CD4-positive, alpha-beta T cell treated with Interleukin-17A for 1 hour (primary cell): ENCODE results near the gene FLYWCH2.
A peak's percentile ranks its signal among the peaks of the same experiment; 100 is the strongest.

Source experiments
- DNase-seq: peaks from one replicate; pipeline ENCODE4 v3.0.0-alpha.2; 2020

The FLYWCH2 gene

DNA sequence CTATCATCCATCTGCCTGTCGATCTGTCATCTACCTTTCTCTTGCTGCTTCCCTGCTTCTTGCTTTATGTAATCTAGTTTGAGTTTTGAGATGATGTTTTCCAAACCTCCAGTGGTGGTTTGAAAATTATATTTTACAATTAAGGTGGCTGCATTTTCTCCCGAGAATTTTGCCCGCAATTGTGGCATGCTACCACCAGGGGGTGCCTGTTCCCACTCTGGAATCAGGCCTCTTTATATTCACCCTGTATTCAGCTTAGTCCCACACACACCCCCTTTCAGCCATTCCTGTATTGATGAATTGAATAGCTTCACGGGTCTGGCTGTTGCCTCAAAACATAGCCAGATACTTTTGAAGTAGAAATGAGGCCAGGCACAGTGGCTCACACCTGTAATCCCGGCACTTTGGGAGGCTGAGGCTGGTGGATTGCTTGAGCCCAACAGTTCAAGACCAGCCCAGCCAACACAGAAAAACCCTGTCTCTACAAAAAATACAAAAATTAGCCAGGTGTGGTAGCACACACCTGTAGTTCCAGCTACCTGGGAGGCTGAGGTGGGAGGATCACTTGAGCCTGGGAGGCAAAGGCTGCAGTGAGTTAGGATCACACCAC, 28.2 kb upstream of the FLYWCH2 start:
- DNase-seq = no peak

DNA sequence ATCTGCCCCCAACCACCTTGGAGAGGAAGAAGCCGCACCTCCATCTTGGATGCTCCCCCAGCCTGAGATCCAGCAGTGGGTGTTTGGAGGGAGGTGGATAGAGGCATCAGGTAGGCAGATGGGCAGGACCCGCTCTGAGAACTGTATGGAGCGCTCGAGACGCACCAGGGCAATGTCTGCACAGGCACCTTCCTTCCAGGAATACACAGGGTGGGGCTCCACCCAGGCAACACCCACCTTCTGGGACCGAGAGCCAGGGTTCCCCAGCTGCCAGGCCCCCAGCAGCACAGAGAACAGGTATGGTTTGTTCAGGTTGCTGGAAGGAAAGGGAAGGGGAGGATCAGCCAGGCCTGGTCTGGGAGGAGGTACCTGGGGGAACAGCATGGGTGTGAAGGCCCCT, 27.5 kb upstream of the FLYWCH2 start:
- no peak for DNase-seq

DNA sequence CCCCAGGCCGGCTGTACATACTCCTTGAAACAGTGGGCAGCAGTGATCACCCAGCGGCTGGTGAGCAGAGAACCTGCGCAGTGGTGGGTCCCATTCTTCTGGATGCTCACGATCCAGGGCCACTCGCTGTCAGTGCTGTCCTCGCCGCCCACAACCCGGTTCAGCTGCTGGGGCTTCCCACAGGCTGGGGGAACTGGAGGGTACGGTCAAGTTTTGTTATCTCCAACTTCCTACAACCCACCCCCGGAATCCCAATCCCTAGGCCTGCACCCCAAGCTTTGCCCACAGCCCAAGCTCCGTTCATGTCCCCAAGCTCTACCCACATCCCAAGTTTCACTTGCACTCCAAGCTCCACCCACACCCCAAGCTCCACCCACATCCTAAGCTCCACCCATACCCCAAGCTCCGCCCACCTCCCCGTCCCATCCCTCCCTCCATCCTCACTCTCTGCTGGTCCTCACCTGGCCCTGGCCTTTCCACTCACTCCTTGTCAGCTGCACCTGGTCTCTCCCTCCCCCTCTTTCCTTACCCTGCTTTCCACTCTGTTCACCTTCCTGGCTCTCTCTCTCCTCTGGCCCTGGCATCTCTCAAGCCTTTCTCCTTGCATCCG, 26.8 kb upstream of the FLYWCH2 start:
- peak; percentile 35 for DNase-seq

DNA sequence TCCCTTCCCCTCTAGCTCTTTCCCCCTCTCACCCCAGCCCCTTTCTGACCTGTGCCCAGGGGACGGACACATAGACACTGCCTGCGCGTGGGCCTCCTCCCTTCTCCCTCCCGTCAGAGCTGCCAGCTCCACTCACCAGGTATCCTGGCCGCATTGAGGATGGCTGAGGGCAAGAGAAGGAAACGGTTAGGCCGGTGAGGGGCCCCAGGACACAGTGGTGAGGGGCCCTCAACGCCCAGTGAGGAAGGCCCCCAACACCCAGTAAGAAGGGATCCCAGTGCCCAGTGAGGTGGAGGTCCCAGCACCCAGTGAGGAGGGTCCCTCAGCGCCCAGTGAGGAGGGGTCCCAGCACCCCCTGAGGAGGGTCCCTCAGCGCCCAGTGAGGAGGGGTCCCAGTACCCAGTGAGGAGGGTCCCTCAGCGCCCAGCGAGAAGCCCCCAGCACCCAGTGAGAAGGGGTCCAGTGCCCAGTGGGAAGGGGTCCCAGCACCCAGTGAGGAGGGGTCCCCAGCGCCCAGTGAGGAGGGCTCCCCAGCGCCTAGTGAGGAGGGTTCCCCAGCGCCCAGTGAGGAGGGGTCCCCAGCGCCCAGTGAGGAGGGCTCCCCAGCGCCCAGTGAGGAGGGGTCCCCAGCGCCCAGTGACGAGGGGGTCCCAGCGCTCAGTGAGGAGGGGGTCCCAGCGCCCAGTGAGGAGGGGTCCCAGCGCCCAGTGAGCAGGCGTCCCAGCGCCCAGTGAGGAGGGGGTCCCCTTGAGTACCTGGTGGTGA, 26.1 kb upstream of the FLYWCH2 start:
- no peak for DNase-seq

DNA sequence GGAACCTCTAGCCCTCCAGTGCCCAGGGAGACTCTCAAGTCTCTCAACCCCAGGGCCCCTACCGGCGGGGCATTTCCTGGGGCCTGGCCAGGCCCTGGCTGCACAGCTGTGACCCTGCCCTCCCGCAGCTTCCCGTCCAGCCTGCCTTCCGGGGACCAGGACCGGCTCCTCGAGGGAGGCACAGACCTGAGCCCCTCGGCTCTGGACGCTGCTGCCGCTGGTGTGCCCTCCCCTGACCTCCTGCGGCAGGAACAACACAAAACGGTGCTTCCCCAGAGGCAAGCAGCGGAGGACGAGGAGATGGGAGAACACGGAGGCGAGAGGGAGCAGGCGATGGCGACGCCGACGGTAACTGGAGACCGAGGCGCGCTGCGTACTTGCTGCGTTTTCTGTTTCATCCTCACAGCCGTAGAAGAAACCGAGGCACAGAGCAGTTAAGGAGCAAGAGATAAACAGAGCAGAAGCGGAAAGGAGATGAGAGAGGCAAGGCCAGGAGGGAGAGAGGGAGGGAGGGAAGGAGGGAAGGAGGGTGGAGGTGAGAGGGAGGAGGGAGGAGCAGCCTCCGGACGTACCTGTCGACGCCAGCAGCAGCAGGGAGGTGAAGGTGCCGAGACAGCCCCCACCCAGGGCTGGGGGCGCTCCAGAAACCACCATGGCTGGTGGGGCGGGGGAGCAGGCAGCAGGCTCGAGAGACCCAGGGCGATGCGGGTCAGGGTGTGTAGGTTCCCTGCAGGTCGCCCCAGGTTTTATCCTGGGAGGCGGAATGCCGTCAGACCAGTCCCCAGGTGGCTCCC, 25.4 kb upstream of the FLYWCH2 start, which contains the start of gene PRSS22:
TSS of gene PRSS22 (minus strand) at position 720 of the 794 bp plus-strand sequence. CDS start at position 654, 66 bp downstream.
- DNase-seq = no peak

DNA sequence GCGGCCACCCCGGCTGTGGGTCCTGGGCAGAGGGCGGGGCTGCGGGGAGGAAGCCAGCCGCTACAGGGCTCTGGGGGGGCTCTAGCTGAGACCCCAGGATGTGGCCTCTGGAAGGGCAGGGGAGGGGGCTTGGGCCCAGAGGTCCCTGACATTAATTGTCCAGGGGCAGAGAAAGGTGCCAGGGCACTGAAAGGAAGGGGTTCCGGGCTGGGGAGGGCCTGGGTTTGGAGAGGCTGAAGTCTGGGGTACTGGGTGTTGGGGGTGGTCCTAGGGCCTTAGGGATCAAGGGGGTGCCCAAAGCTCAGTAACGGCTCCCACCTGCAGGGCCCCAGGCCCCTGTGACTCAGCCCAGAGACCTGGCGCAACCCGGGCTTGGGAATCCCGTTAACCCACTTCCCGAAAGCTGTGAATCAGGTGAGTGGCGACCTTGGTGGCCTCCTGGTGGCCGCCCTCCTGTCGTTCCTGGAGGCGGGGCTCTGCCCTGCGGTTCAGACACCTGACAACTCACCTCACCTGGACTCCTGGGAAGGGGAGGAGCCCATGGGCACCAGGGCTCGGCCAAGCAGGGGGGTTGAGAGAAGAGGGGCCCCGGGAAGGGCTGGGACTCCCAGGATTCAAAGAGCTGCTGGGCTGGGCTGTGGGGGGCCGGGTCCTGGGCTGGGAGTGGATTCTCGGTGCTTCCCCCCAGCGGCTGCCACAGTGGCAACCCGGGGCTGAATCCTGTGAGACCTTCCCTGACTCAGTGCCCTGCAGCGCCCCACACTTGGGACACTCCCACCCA, 24.6 kb upstream of the FLYWCH2 start:
- DNase-seq = no peak

DNA sequence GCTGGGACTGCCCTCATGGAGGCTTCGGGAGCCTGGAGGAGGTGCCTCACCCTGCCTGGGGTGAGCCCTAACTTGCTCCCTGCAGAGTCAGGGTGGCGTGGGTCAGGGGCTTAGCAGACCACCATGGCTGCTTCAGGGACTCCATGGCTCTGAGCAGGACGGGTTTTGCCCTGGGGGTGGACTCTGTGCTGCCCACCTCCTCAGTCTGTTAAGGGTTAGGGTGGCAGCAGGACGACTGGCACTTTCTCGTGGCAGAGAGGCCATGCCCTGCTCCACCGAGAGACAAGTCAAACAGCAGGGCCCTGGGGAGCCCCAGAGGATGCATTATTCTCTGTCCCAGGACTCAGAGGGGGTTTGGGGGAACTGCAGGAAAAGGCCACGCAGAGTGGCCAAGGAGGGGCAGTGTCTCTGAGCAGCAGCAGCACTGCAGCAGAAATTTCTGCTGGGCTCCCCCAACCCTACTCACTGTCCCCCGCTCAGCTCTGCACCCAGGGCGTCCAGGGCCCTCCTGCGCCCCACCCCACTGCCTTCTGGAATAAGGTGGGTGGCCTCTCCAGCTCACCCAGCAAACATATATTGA, 23.2 kb upstream of the FLYWCH2 start:
- DNase-seq = no peak

DNA sequence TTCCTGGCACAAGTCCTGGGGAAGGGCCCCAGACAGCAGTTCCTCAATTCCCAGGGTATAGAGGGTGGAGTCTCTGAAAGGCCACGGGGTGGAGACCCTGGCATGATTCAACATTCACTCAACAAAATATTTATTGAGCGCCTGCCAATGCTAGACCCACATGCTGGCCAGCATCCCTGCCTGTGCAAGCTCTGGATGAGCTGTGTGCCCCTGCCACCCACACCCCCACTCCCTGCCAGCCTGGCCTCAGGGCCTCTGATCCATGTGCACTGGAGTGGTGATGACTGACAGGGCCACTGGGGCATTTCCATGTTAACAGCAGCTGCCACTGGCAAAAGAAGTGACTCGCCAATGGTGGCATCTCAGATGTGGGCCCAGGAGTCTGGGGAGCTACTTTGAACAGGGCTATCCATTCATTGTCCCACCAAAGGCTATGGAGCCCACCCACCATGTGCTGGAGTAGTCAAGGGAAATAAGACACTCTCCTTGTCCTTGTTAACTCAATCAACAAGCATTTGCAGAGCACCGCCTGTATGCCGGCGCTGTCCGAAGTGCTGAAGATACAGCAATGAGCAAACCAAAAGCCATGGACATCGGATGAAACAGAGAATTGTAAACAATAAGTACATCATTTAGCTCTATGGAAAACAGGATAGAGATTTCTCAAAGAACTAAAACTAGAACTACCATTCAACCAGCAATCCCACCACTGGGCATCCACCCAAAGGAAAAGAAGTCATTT, 22.0 kb upstream of the FLYWCH2 start:
- no peak for DNase-seq

DNA sequence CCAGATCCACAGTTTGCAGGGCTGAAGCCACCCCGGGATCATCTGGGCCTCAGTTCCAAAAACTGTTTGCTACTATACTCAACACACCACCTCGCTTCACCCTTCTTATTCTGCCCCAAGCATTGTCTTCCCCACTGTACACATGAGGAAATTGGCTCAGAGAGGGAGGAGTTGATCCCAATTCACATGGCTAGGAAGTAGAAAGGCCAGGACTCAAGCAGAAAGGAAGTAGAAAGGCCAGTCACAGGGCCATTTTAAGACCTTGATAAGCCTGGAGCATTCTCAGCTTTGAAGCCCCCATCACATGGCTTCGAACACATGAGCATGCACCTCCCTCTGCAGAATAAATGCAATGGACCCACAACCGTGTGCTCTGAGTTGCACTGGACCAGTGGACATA, 17.4 kb upstream of the FLYWCH2 start:
- DNase-seq = no peak

DNA sequence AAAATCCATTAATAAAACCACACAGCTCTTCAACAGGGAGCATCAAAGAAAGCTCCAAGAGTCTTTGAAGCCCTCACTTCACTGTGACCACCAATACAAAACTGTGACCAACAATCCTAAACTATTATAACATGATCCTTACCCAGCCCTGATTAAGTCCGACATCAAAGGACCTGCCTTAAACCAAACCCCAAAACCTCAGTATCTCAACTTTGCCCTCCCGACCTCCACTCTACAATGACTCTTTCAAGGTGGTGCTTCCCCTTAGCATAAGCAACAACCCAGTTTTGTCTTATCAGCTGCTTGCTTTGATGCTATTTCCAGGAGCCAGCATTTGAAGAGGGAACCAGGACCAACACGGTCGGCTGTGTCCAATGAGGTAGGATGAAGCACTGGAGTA, 16.6 kb upstream of the FLYWCH2 start:
- DNase-seq = no peak

DNA sequence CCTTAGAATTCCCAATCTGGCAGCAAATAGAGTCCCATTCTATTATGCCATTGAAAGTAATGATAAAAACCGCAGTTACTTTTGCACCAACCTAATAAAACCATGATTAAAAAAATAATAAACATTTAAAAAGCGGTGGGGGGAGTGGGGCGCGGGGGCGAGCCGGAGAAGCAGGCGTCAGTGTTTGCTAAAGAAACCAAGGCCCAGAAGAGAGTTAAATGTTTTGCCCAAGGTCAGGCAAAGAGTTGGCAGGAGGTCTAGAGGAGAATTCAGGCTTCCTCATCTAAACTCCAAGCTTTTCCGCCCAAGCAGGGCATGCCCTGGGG, 15.4 kb upstream of the FLYWCH2 start:
- DNase-seq = no peak

DNA sequence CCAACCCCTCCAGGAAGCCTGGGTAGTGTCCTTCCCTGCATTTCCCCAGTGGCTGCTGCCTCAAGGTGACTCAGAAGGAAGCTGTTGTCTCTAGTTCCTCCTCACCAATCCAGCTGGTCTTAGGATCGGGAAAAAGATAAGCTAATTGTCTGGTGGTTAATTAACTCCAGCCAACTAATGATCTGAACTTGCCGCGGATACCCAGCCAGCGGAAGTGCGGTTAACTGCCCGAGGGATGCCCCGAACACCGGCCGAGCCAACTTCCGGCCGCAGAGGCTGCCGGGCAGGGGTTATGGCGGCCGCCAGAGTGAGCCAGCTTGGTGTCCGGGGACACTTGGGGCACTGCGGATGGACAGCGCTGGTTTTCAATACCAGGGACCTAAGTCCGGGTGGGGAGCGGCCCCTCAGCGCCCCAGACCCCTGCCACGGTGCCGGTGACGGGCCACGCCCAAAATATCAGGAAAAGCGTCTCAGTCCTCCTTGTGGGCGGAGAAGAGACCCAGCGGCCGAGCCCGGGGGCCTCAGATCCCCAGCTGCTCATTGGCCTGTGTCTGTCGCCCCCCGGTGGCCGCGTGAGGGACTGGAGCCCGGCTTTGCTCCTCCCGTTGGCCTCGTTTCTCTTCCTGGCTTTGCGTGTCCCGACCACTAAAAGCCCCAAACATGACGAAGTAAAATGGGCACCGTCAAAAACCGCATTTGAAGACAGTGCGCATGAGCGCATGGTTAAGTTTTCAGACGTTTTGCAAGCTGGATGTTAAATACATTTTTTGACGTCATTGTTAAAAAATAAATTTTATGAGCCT, 14.8 kb upstream of the FLYWCH2 start:
- peak; percentile 97 for DNase-seq

DNA sequence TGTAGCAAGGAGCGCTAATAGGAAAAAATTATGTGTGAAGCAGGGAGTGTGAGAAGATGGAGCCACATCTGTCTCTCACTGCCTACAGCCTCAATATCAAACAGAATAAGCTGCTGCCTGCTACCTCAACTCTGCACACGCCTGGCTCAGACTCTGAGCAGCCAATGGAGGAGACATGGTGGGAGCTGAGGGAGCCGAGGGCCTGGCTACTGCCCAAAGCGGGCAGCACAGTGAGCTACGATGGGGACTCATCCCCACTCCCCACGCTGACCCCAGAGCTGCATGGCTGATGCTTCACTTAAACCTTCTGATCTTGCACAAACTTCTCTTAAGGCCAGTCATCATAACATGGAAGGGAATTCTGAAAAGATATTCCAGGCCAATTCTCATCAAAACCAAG, 11.1 kb upstream of the FLYWCH2 start:
- DNase-seq = no peak

DNA sequence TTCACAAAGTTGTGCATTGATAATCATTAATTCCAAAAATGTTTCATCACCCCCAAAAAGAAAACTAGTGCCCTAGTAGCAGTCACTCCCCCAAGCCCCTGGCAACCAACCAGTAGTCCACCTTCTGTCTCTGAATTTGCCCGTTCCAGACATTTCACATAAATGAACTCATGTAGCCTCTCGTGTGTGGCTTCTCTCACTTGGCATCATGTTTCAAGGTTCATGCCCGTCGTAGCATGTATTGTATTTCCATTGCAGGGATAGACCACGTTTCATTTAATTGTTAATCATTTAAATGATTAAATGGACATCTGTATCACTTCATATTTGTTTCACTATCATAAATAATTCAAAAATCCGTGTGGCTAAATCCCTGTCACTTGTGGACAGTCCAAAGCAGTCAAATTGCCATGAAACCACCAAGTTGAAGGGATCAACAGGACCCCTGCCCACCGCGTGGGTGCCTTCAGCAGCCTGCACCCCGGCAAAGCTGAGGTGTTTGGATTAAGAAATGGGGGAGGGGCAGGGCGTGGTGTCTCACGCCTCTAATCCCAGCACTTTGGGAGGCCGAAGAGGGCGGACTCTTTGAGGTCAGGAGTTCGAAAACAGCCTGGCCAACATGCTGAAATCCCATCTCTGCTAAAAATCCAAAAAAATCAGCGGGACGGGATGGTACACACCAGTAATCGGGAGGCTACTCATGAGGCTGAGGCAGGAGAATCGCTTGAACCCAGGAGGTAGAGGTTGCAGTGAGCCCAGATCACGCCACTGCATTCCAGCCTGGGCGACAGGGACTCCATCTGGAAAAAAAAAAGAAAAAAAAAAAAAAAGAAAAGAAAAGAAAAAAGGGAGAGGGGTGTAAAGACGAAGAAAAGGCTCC, 8.7 kb upstream of the FLYWCH2 start:
- DNase-seq = no peak

DNA sequence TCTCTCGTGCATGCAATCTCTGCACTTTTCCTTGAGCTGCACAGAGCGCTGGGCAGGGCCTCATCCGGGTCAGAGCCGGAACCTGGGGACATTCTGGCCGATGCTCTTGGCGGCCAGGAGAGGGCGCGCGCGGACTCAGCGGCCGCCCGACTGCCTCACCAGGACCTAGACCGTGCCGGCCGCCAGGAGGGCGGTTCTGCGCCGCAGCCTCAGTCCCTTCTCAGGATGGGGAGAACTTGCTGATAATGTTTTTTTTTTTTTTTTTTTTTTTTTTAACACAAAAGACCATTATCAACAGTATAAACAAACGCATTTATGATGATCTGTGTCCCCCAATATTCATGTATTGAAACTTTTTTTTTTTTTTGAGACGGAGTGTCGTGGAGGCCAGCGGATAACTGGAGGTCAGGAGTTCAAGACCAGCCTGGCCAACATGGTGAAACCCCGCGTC, 8.1 kb upstream of the FLYWCH2 start:
- peak; percentile 78 for DNase-seq

DNA sequence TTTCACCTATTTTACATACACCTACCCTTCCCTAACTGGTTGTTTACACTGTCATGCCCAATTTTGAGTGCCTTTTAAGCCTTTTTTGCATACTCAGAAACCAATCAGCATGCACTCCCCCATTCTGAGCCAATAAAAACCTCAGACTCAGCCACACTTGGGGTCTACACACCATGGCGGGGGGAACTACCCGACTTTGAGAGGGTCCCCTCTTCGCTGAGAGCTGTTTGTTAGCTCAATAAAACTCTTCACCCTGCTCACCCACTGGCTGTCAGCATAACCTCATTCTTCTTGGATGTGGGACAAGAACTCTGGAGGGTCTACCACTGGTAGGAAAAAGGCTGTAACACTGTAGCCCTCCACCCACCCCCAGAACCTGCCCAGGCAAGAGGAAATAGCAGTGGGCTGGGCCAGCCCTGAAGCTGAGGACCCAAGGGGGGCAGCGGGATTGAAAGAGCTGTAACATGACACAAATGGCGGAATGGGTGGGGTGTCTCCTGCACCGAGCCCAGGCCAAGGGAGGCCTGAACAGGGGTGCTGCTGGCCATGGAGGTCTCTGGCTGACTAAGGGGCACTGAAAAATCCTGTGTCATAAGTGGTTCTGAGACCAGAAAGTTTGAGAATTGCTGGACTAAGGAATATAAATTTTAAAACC, 3.0 kb upstream of the FLYWCH2 start:
- DNase-seq = no peak

DNA sequence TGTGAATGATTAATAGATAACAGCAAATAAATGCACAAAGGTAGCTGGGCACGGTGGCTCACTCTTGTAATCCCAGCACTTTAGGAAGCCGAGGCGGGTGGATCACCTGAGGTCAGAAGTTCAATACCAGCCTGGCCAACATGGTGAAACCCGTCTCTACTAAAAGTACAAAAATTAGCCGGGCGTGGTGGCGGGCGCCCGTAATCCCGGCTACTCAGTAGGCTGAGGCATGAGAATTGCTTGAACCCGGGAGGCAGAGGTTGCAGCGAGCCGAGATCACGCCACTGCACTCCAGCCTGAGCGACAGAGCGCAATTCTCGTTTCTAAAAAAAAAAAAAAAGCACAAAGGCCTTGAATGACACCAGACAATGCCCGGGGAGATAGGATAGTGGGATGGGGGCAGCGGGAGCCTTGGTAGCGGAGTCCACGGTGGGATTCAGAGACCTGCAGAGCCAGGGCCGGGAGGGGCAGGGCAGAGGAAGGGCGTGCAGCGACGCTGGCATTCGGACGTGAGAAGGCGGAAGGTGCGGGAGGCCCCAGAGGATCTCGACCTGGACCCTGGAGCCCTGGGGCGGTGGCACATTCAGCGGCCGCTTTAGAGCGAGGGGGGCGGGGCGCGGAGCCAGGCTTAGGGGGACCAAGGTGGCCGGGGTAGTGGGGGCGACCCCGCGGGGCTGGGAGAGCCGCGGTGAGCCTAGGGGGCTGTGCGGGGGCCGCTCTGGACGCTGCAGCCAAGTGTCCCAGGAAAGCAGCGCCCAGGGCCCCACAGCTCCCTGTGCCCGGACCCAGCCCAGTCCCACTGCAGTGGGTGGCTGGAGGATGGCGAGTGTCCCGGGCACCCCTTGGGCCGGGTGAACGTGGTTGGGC, 999 bp upstream of the FLYWCH2 start:
- DNase-seq = peak; percentile 35

DNA sequence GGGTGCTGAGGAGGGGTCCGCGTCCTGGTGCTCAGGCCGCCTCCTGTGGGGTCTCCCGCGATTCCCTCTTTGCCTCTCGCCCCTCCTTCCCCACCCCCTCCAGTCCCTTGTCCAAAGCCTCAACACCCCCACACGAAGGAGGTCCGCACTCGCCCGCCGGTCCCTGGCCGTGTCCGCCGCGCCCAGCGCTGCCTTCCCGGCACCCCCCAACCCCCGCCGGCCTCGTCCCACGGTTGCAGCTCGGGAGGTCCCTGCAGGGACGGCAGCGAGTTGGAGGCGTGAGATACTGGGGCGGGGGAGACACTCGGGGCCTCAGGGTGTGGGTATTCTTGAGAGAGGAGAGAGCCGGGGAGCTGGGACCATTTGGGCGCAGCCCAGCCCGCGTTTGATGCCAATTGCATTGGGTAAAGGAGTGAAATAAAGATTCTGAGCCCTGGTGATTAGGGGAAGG, 468 bp downstream of the FLYWCH2 start:
- DNase-seq = no peak
